VCaP (cell line): ENCODE results near the gene FHOD3.

ENCODE experiments used
- H3K27ac ChIP-seq: fragments of 450-650 bp; 2 replicates; pipeline ENCODE4 v1.5.1; 2017
- TF ChIP-seq, protein P1 (sequence below): fragments of 450-650 bp; conservative IDR thresholded peaks from 2 replicates; pipeline ENCODE4 v1.5.1; 2017; ENCODE audit warnings: mild to moderate bottlenecking, moderate library complexity

Gene FHOD3

DNA sequence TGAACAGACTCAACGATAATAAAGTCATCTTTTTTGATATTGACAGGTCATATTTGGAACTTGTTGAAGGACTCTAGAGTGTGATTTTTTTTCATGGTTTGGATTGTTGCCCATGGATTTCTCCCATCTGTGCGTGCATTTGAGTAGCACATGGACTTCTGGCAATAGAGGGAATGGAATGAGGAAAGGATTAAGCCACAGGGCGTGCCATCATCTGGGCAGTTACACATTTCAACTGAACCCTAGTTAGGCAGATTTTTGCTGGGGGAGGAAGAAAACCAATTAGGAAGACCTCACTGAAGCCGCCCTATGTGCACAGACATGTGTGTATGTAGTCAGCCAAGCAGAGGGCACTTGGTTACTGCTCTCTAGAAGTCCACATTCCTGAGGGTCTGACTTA is 458.7 kb downstream of the FHOD3 start:
- no peak overlapping the region for H3K27ac ChIP-seq
- TF ChIP-seq, protein P1, sequence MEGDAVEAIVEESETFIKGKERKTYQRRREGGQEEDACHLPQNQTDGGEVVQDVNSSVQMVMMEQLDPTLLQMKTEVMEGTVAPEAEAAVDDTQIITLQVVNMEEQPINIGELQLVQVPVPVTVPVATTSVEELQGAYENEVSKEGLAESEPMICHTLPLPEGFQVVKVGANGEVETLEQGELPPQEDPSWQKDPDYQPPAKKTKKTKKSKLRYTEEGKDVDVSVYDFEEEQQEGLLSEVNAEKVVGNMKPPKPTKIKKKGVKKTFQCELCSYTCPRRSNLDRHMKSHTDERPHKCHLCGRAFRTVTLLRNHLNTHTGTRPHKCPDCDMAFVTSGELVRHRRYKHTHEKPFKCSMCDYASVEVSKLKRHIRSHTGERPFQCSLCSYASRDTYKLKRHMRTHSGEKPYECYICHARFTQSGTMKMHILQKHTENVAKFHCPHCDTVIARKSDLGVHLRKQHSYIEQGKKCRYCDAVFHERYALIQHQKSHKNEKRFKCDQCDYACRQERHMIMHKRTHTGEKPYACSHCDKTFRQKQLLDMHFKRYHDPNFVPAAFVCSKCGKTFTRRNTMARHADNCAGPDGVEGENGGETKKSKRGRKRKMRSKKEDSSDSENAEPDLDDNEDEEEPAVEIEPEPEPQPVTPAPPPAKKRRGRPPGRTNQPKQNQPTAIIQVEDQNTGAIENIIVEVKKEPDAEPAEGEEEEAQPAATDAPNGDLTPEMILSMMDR, result no peak

DNA sequence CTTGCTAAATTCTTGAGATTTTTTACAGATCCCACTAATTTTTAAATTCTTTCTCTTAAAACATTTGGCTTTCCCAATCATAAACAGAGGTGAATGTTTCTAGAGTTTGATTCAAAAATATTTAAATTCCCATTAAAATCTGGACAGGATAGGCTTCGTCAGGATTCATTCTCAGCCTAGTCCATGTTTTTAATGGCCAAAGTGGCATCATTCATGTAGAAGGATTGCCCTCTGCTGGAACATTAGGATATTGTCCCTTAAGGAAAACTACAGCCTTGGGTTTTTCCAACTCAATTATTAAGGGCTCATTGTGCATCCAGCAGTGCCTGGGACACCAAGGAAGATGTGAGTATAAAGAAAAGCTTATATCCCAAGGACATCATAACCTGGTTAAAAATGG is 459.6 kb downstream of the FHOD3 start:
- TF ChIP-seq, protein P1, result peak; percentile 78
- no peak overlapping the region for H3K27ac ChIP-seq

DNA sequence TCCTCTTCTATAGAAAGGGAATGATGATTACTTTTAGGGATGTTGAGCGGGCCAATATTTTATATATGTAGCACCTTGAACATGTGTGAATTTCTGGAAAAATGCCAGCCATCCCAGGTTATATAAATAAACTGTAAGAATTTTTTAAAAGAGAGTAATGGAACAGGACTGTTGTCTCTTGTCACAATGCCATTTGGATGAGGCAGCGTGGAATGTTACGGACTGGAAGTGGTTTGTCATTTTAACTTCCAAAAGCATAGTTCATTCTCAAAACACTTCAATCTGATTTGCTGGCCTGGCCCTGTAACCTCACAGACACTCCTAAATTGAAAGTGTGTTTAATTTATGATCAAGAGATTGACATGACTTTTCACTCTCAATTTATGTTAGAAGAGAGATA is 460.5 kb downstream of the FHOD3 start:
- TF ChIP-seq, protein P1, result no peak

GRCh38 chr18:36758623-36759022 is 461.1 kb downstream of the FHOD3 start:
- H3K27ac ChIP-seq, result peak overlapping the region; percentile 18; the same call in 1 of the 2 replicates
- TF ChIP-seq, protein P1, result no peak

More for the DNA sequence above, 460.5 kb downstream of the FHOD3 start:
- peak overlapping the region; percentile 18; the same call in 1 of the 2 replicates for H3K27ac ChIP-seq

GRCh38 chr18:36759167-36759776 is 461.8 kb downstream of the FHOD3 start:
- peak overlapping the region; percentile 18; the same call in 1 of the 2 replicates for H3K27ac ChIP-seq
- TF ChIP-seq, protein P1, result no peak

DNA sequence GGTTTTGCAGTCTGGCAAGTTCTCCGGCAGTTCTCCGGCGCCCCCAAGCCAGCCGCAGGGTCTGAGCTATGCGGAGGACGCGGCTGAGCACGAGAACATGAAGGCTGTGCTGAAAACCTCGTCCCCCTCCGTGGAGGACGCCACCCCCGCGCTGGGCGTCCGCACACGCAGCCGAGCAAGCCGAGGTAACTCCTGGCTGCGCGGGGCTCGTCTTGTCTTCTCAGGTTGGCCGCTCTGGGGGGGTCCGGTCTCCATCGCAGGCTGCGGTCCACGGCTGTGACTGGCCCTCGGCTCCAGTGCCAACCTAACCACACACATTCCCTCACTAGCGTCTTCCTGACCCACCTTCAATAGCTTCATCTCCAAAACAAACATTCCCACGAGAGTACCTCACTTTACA is 463.1 kb downstream of the FHOD3 start:
- TF ChIP-seq, protein P1, result no peak
- no peak overlapping the region for H3K27ac ChIP-seq

DNA sequence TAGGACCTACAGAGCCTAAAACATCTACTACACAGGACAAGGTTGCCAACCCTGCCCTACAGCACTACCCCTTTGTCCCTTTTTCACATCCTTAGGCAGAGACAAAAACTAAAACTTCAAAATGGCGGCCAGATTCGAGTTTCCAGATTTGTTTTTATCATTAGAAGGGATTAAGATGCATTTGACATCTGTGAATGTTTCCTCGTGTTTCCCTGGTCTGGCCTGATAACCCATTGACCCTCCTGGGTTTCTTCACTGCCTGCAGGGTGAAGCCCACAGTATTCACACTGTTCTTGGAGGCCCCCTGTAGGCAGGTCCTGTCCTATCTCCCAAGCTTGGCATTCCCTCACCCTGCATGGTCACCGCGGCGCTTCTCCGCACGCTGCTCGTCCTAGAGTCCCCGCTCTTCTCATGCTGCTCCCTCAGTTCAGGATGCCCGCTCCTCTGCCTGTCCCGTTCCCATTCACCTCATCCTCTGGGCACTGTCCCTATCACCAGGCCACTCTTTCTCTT is 463.7 kb downstream of the FHOD3 start:
- H3K27ac ChIP-seq, result no peak overlapping the region
- TF ChIP-seq, protein P1, result no peak
